ENCODE results near the gene SLC4A3. TPM values are rescaled to one million over a fixed set of nuclear protein-coding genes. Genes with fewer than 3 reads are reported as not detected.

Gene SLC4A3
- total RNA-seq, 2 experiments from 2014 or later: 0.16 to 0.20 TPM

DNA sequence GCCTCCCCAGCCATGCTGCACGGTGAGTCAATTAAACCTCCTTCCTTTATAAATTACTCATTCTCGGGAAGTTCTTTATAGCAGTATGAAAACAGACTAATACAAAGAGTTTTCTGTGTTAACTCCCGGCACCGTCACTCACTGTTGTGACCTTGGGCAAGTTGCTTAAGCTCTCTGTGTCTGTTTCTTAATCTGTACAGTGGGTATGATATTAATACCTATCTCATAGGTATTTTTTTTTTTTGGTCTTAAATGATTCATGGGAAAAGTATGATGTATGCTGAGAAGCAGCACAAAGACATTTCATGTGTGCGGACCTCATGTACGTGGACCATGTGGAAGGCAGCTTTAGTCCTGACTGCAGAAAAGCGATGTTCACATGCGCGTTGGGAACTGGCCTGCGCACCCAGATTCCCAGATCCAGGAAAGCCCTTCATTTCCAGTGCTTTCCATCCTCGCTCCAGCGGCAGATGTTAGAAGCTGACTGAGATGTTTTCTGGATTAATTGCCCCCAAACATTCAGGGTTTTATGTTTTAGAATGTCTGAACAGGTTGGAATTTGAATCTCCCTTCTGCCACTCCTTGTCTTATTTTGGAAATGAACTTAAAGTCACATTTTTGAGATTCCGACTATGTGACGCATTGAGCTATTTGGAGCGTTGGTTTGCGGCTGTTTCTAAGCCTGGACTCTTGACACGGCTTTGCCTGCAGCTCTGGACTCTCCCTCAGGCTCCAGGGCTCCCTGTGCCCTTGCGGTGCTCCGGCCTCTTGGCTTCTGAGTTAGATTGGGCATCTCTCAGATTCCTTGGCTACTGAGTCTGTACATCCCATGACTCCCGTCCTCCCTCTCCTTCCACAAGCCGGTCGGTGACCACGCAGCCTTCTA is 61.4 kb downstream of the SLC4A3 start:
- Histone ChIP-seq H3K4me3 (ENCODE audit: low read length) (no peak overlapping the region), H3K4me1 (ENCODE audit: insufficient read depth, low read length) (peaks cover 5% of the 10 kb centered on the region), H3K27ac (ENCODE audit: low read depth in 1 of 2, low read length in 2 of 2) (no peak overlapping the region), H3K27me3 (ENCODE audit: control insufficient read depth in 1 of 2, insufficient read depth in 2 of 2, low read length in 2 of 2) (peaks cover 7 to 16% of the 10 kb centered on the region in 2 experiments), H3K36me3 (ENCODE audit: insufficient read depth, low read length) (no peaks in the 10 kb centered on the region), H3K9me3 (ENCODE audit: control insufficient read depth in 1 of 2, insufficient read depth in 1 of 2, low read length in 2 of 2) (no peaks in the 10 kb centered on the region)
- Mint-ChIP-seq H3K9me3 (no peaks in the 10 kb centered on the region), H3K36me3 (ENCODE audit: low read depth) (no peaks in the 10 kb centered on the region), H3K27me3 (peaks cover 48% of the 10 kb centered on the region), H3K4me1 (ENCODE audit: low read depth) (peaks cover 15% of the 10 kb centered on the region), H3K27ac (no peak overlapping the region), H3K4me3 (no peak overlapping the region)
- intact Hi-C loops (cut with DNase I, micrococcal nuclease): loop anchor here in 1 of 2 experiments (2.0 kb wide), 1 partner anchor 148 kb away; no protein-coding TSS in a partner anchor
- POLR2A ChIA-PET: no interaction called here
- TF ChIP-seq, protein P1, sequence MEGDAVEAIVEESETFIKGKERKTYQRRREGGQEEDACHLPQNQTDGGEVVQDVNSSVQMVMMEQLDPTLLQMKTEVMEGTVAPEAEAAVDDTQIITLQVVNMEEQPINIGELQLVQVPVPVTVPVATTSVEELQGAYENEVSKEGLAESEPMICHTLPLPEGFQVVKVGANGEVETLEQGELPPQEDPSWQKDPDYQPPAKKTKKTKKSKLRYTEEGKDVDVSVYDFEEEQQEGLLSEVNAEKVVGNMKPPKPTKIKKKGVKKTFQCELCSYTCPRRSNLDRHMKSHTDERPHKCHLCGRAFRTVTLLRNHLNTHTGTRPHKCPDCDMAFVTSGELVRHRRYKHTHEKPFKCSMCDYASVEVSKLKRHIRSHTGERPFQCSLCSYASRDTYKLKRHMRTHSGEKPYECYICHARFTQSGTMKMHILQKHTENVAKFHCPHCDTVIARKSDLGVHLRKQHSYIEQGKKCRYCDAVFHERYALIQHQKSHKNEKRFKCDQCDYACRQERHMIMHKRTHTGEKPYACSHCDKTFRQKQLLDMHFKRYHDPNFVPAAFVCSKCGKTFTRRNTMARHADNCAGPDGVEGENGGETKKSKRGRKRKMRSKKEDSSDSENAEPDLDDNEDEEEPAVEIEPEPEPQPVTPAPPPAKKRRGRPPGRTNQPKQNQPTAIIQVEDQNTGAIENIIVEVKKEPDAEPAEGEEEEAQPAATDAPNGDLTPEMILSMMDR (IDR thresholded peaks at IDR 0.05): no peak
- CTCF ChIA-PET: interaction anchor here (0.9 kb wide), 1 partner anchor 14 kb away, joined by 3 read pairs; no protein-coding TSS in a partner anchor
- ATAC-seq (ENCODE audit: poor library complexity) (no peak), DNase-seq (no peak)

DNA sequence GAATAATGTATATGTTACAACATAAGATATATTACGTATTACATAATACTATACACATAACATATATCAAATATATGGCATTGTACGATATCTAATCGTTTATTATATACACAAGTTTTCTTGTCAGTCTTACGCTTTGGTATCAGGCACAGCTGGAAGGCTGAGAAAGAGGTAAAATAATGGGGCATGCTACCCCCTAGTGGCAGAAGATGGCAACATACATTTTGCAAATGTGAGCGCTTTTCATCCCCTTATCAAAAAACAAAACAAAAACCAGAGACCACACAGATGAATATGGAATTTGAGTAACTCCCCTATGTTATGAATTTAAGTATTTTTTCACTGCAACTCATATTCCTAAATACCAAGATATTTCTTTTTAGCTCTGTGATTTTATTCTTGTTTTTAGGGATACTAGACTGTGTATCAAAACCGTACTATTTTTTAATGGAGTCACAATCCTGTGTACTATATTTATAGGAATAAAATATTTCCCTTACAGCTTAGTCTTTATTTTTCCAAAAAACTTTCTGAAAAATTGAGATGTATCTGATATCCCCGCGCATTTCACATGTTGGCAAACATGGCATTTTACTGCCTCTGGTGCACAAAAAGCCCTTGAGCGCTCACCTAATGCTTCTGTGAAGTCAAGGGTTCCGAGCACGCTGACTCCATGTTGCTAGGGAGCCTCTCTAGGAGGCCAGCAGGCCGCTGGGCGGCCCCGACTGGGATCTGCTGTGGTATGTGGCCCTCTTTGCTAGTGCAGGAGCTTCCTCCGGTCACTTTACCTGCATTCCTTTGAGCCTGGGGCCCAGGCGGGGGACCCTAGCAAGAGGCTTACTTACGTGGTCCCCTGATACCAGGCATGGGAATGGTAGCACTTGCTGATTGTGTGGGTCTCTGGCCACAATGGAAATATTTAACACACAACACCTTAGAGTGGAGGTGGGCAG is 62.5 kb downstream of the SLC4A3 start:
- Mint-ChIP-seq H3K9me3 (no peaks in the 10 kb centered on the region), H3K27ac (no peak overlapping the region), H3K27me3 (peaks cover 56% of the 10 kb centered on the region), H3K36me3 (ENCODE audit: low read depth) (no peaks in the 10 kb centered on the region), H3K4me3 (no peak overlapping the region), H3K4me1 (ENCODE audit: low read depth) (peaks cover 11% of the 10 kb centered on the region)
- Histone ChIP-seq H3K27me3 (ENCODE audit: control insufficient read depth in 1 of 2, insufficient read depth in 2 of 2, low read length in 2 of 2) (peaks cover 7 to 16% of the 10 kb centered on the region in 2 experiments), H3K36me3 (ENCODE audit: insufficient read depth, low read length) (no peaks in the 10 kb centered on the region), H3K4me3 (ENCODE audit: low read length) (no peak overlapping the region), H3K4me1 (ENCODE audit: insufficient read depth, low read length) (peaks cover 3% of the 10 kb centered on the region), H3K27ac (ENCODE audit: low read depth in 1 of 2, low read length in 2 of 2) (no peak overlapping the region), H3K9me3 (ENCODE audit: control insufficient read depth in 1 of 2, insufficient read depth in 1 of 2, low read length in 2 of 2) (no peaks in the 10 kb centered on the region)
- intact Hi-C loops (cut with DNase I, micrococcal nuclease): loop anchor here in 1 of 2 experiments (2.0 kb wide), 1 partner anchor 149 kb away; no protein-coding TSS in a partner anchor
- ATAC-seq (ENCODE audit: poor library complexity): no peak
- CTCF ChIA-PET: interaction anchor here (0.9 kb wide), 1 partner anchor 15 kb away, joined by 3 read pairs; no protein-coding TSS in a partner anchor
- TF ChIP-seq, protein P1 (IDR thresholded peaks at IDR 0.05): peak; percentile 74
- peak in 8 of 14 experiments; percentile 4 to 64 (median 34) for DNase-seq
- POLR2A ChIA-PET: no interaction called here

DNA sequence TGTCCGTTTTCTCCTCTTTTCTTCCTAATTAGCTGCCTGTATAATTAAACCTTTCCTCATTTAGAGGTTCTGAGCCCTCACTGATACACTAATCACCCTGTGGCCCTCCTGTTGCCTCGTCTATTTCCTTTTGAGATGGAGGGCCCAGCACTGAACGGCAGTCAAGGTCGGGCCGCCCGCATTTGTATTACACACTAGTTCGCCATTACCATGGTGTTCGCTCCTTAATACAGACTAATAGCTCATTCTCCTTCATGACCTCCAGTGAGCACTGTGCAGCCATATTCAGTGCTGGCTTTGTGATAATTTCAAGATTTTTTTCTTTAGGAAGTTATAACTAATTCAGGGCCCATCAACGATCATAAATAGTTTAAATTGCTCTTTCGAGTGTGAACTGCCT is 64.1 kb downstream of the SLC4A3 start:
- no peaks in the 10 kb centered on the region for H3K4me1 ChIP-seq (ENCODE audit: insufficient read depth, low read length)
- H3K27me3 ChIP-seq (ENCODE audit: control insufficient read depth in 1 of 2, insufficient read depth in 2 of 2, low read length in 2 of 2): peaks cover 7 to 12% of the 10 kb centered on the region in 2 experiments
- Mint-ChIP-seq H3K4me3 (no peak overlapping the region), H3K27me3 (peaks cover 65% of the 10 kb centered on the region), H3K4me1 (ENCODE audit: low read depth) (no peaks in the 10 kb centered on the region), H3K9me3 (no peaks in the 10 kb centered on the region), H3K36me3 (ENCODE audit: low read depth) (no peaks in the 10 kb centered on the region), H3K27ac (no peak overlapping the region)
- CTCF ChIA-PET: no interaction called here
- H3K9me3 ChIP-seq (ENCODE audit: control insufficient read depth in 1 of 2, insufficient read depth in 1 of 2, low read length in 2 of 2): no peaks in the 10 kb centered on the region
- TF ChIP-seq, protein P1 (IDR thresholded peaks at IDR 0.05): no peak
- POLR2A ChIA-PET: no interaction called here
- H3K36me3 ChIP-seq (ENCODE audit: insufficient read depth, low read length): no peaks in the 10 kb centered on the region
- H3K27ac ChIP-seq (ENCODE audit: low read depth in 1 of 2, low read length in 2 of 2): no peak overlapping the region
- intact Hi-C loops (cut with DNase I, micrococcal nuclease): no loop called here
- no peak for DNase-seq
- no peak for ATAC-seq (ENCODE audit: poor library complexity)
- H3K4me3 ChIP-seq (ENCODE audit: low read length): no peak overlapping the region

Measured in CD4-positive, alpha-beta T cell (primary cell).